T-helper 1 cell (primary cell): Measurements from ENCODE around the gene SYNGR1.
"Not testable (repeated sequence)": the region's sequence is repeated elsewhere in the genome, so short reads cannot be mapped to it uniquely, and the experiment has no call there.

Experiments
- DNase-seq, 5 donors: peaks; one replicate each; pipeline ENCODE4 v3.0.0-alpha.2; 2012 to 2020

The SYNGR1 gene

GRCh38 chr22:39351689-39352214 lies 2.0 kb downstream of the SYNGR1 start:
- no peak for DNase-seq

GRCh38 chr22:39352306-39352891 lies 2.6 kb downstream of the SYNGR1 start:
- no peak for DNase-seq

GRCh38 chr22:39353346-39353745 lies 3.6 kb downstream of the SYNGR1 start:
- no peak for DNase-seq

GRCh38 chr22:39355080-39355479 lies 5.3 kb downstream of the SYNGR1 start:
- no peak for DNase-seq

GRCh38 chr22:39355805-39356204 lies 6.0 kb downstream of the SYNGR1 start:
- not testable (repeated sequence) for DNase-seq

- DNase-seq, result no peak
Measured at GRCh38 chr22:39356464-39356863, 6.7 kb downstream of the SYNGR1 start.

GRCh38 chr22:39357110-39358108 lies 7.6 kb downstream of the SYNGR1 start:
- not testable (repeated sequence) for DNase-seq

- not testable (repeated sequence) for DNase-seq
Measured at GRCh38 chr22:39358197-39358596, 8.4 kb downstream of the SYNGR1 start.

- DNase-seq, result no peak
Measured at GRCh38 chr22:39359659-39360195, 9.9 kb downstream of the SYNGR1 start.

- DNase-seq, result no peak
Measured at GRCh38 chr22:39360242-39360641, 10.5 kb downstream of the SYNGR1 start.

- no peak for DNase-seq
Measured at GRCh38 chr22:39360674-39361413, 11.1 kb downstream of the SYNGR1 start.

- DNase-seq, result no peak
Measured at GRCh38 chr22:39361496-39361895, 11.7 kb downstream of the SYNGR1 start.

GRCh38 chr22:39362271-39362670 lies 12.5 kb downstream of the SYNGR1 start:
- DNase-seq, result no peak

- no peak for DNase-seq
Measured at GRCh38 chr22:39362932-39363331, 13.1 kb downstream of the SYNGR1 start.

GRCh38 chr22:39363751-39364515 lies 14.1 kb downstream of the SYNGR1 start:
- DNase-seq, result no peak

- no peak for DNase-seq
Measured at GRCh38 chr22:39364714-39365491, 15.1 kb downstream of the SYNGR1 start.

- DNase-seq, result no peak
Measured at GRCh38 chr22:39365492-39365780, 15.6 kb downstream of the SYNGR1 start.

GRCh38 chr22:39367035-39367434 lies 17.2 kb downstream of the SYNGR1 start:
- DNase-seq, result no peak

GRCh38 chr22:39368461-39368911 lies 18.7 kb downstream of the SYNGR1 start:
- no peak for DNase-seq

GRCh38 chr22:39369186-39369585 lies 19.4 kb downstream of the SYNGR1 start:
- DNase-seq, result no peak

- no peak for DNase-seq
Measured at GRCh38 chr22:39369586-39369985, 19.8 kb downstream of the SYNGR1 start.
